Cardiac ventricle fibroblast (primary cell): ENCODE data around the gene MCM5. TPM values are rescaled to one million over a fixed set of nuclear protein-coding genes. Genes with fewer than 3 reads are reported as not detected.

Experiments used
- total RNA-seq: library from RNA; depleted of rRNA; stranded (reverse); fragments of >200 nt; gene quantifications from 2 replicates; pipeline ENCODE4 v1.2.3, GENCODE V29; 2015

MCM5 gene
- total RNA-seq = 7.6 and 15.0 TPM in 2 replicates

DNA sequence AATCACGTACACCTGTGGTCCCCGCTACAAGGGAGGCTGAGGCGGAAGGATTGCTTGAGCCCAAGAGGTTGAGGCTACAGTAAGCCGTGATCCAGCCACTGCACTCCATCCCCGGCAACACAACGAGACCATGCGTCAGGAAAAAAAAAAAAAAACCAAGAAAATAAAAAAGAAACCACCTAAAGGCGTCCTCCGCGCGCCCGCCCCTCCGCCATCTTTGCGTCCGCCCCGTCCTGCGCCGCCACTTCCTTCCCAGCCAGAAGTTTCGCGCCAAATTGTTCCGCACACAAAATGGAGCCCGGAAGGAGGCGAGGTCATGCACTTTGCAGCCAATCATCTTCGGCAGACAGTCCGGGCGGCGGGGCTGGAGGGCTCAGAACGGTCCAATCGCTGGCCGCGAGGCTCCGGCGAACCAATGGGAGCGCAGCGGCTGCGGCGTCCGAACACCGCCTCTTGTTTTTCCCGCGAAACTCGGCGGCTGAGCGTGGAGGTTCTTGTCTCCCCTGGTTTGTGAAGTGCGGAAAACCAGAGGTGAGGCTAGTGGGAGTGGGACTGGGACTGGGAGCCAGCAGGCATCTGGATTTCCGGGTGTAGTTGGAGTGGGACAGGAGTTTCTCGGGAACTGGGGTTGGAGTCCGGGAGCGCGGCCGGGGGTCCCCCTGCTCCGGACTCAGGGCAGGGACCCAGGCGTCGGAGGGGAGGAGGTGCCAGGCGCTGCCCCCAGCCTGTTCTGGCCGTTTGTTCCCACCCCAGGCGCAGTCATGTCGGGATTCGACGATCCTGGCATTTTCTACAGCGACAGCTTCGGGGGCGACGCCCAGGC lies at the start of gene MCM5:
Gene MCM5, plus strand, starts transcription at position 463 of the 823 bp plus-strand sequence. Its CDS starts 299 bp downstream, at position 762.

DNA sequence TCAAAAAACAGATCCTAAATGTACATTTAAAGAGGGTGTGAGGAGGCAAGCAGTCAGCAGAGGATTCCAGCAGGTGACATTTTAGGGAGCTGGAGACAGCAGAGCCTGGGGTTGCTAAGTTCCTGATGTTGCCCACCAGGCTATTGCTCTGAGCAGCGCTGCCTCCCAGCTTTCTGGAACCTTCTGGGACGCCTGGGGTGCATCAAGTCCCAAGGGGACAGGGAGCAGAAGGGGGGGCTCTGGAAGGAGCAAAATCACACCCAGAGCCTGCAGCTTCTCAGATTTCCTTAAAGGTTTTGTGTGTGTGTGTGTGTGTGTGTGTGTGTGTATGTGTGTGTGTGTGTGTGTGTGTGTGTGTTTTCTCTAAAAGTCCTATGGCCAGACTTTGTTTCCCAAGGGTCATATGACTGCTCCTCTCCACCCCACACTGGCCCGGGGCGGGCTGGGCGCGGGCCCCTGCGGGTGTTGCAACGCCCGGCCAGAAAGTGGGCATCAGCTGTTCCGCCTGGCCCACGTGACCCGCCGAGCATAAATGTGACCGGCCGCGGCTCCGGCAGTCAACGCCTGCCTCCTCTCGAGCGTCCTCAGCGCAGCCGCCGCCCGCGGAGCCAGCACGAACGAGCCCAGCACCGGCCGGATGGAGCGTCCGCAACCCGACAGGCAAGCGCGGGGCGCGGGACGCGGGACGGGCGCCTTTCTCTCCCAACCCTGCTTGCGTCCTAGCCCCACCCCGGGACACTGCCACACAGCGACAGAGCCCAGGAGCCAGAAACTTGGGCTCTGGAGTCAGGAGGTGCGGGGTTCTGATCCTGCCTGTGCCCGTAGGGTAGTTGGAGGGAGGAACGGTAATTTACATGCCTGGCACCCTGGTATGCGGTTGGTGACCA lies 19.2 kb upstream of the MCM5 start, which contains the start of gene HMOX1:
Gene HMOX1, plus strand, starts transcription at position 560 of the 887 bp plus-strand sequence. Its CDS starts 78 bp downstream, at position 638.

Other genes with a start within 250 kb of the MCM5 start
- gene HMGXB4, start 142.6 kb upstream of the MCM5 start, total RNA-seq = 15.0 and 17.1 TPM in 2 replicates
- gene TOM1, start 100.2 kb upstream of the MCM5 start, total RNA-seq = 50.2 and 64.9 TPM in 2 replicates
- gene HMOX1, start 19.0 kb upstream of the MCM5 start, total RNA-seq = 49.1 and 78.6 TPM in 2 replicates
- not detected in 2 replicates for gene RASD2, start 140.7 kb downstream of the MCM5 start, total RNA-seq
- not detected in 2 replicates for gene MB, start 217.2 kb downstream of the MCM5 start, total RNA-seq
- gene APOL6, start 248.3 kb downstream of the MCM5 start, total RNA-seq = 26.6 and 27.6 TPM in 2 replicates